Activated CD4-positive, alpha-beta T cell treated with anti-CD3 and anti-CD28 coated beads, Interleukin-2, amount 50 U/mL, for 16 hours (primary cell): Measurements from ENCODE around the gene SCP2.

Source experiments
- DNase-seq: peaks from one replicate; pipeline ENCODE4 v3.0.0-alpha.2; 2020

Gene SCP2

DNA sequence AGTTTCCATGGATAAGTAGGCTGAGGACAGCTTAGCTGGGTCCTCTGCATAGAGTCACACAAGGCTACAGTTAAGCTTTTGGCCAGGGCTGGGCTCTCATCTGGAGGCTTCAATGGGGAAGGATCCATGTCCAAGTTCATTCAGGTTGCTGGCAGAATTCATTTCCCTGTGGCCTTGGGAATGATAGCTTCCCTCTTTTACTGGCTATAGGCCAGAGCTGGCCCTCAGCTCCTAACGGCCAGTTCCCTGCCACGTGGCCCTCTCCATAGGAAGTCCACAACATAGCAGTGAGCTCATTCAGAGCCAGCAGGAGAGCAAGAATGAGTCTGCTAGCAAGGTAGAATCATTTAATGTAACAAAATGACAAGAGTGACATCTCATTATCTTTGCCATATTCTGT, 119.9 kb downstream of the SCP2 start:
- DNase-seq, result no peak

DNA sequence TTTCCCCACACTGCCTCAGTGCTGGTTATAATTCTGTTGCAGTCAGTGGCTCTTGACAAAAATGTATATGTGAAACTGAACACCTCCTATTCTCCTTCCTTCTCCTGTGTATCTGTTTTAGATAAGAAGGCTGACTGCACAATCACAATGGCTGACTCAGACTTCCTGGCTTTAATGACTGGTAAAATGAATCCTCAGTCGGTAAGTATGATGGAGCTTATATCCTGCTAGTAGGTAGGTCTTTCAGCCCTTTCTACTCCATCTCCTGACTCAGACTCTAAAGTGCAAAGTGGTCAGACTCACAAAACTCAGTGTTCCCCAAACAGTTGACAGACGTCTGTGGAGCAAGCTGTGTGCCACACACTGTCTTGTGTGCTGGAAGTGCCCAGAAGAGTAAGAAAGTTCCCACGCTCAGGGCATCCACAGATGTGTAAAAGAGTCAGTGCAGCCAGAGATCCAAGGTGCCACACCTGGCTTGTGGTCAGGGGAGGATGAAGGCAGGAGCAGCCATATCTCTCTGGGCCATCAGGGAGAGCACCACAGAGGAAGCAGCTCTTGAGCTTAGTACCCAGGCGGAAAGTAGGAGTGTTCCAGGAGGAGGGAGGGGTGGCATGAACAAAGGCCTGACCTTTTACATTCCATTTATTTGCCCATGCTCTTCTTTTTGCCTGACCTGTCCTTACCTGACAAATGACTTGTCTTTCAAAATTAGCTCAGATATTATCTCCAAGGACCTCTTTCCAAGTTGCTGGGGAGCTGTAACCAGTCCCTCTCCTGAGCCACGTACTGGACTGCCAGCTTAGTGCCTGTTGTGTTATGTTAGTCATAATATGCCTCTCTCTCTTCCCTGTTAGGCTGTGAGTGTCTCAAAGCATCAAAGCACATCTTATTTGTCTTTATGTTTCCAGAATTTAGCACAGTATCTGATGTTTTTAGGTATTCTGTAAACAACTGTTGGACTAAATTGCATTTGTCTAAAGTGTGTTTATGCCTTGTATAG, 121.0 kb downstream of the SCP2 start:
- DNase-seq, result peak; percentile 27

DNA sequence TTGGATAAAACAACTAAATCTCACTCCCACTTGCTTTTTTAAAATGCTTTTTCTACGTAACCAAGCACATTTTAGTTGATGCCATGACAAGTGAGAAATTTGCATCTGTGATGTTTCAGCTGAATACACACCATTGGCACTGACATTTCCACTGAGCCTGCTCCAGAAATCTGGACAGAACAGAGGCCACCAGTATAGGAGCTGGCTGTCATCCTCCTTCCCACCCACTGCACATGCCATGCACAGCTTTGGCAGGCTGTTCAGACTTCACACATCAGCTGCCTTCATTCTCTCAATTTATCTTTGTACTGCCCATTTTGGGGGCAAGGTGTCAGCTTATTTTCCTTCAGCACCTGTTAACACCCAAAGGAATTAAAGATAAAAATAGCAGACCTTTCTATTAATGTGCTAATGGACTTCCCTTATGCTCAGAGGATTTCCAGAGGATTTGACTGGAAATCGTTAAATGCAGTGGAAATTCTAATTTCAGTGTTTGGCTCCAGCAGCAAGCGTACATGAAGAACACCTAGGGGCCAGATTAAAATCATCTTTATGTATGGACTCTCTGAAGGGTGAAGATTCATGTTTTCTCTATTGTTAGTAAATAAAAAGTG, 122.0 kb downstream of the SCP2 start:
- no peak for DNase-seq

DNA sequence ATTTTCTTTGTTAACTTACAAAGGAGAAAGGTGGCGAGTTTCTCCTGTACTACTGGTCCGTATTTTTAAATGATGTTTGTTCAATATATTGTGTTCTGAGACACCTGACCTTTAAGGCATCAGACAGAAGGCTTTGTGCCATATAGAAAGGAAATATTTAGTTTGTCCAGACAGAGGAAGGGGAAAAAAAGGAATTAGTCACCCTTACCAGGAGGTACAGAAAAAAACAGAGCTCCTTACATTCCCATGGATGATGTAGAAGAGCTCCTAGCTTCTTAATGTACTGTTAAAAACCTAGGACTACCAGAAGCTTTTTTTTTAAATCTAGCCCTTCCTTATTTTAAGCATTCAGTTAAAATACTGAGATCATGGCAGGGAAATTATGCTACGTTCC, 122.5 kb downstream of the SCP2 start:
- no peak for DNase-seq

DNA sequence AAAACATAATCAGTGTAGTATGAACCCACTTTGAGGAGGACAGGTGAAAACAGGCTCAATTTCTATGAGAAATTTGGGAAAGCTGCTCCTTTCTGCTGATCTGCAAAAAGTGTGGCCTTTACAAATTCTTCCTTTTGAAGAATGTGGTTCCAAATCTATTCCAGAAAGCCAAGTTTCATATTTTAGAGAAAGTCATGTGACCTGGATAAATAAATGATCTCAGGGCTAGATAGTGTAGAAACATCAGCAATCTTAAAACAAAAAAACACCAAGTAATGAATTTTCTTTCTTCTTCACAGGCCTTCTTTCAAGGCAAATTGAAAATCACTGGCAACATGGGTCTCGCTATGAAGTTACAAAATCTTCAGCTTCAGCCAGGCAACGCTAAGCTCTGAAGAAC, 123.2 kb downstream of the SCP2 start:
- DNase-seq, result no peak

DNA sequence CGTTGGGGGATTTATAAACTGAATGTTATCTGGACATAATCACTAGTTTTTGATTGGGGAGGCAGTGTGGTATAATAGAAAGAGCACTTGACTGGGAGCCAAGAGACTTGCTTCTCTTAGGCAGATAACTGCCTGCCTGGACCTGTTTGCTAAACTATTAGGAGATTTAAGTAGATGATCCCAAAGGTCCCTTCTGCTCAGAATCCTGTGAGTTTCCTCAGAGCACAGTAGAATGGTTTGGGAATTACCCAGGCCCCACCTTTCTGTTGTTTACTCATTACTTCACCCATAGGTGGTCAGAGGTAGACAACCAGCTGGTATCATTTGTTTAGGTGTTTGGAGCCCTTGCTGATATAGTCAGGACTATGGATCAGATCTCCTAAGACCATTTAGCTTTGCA, 124.6 kb downstream of the SCP2 start:
- no peak for DNase-seq

DNA sequence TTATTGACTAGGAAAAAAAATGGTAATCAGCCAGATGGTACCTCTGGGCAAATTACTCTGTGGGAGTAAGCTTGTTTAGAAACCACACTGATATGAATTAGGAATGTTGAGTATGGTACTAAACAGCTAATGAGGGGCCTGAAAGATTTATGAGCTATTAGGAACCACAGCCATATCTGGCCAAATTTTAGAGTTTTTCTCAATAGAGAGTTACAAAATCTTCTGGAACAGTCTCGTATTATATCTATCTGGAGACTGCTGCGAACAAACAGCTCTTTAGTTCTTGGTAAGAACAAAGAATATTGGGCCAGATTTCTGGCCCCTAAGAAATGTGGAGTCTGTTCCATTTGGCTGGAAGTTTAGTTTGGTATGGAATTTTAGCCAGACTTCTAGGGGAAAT, 130.1 kb downstream of the SCP2 start:
- DNase-seq, result no peak

DNA sequence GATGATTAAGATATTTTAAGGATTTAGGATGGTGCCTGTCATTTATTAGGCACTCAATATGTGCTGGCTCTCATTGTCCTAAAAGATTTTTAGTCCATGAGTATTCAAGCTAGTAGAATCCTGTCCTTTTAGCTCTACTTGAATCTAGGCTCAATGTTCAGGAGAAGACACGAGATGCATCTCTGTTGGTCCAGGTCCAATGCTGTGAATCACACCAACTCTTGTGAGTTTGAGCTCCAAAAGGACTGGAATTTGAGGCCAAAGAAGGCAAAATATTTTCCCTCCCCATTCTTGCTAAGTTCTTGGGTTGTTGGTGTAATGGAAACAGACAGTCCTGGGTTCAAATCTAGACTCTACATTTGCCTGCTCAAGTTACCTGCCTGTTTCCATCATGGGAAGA, 133.5 kb downstream of the SCP2 start:
- no peak for DNase-seq

DNA sequence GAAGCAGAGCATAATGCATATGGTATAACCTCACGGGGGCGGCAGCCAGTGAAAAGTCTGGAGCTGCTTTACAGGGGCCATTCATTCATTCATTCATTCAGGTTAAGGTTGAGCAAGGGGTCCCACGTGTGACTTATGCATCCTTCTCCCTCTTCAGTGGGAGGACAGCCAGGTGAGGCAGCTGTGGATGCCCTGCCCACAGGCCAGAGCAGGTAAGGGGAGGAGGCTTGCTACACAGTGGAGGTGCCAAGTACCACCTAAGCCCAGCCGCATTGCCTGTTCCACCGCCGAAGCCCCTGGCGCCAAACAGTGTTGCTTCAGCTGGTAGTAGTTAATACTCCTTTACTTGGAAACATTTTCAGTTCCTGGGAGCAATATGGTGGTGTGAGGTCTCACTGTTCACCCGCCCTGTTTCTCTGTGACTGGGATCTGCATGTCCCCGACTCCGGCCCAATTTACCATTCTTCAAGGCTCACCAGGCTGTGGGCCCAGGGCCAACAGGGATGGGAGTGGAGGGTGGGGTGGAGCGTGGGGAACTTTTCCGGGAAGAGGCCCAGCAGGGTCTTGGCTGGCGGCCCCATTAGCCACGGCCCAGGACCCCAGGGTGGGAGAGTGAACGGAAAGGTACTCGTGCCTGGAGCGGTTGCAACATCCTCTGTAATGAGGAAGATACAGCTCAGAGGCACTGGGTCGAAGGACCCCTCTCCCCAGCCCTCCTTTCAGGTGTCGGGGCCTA, 134.2 kb downstream of the SCP2 start:
- DNase-seq, result no peak

DNA sequence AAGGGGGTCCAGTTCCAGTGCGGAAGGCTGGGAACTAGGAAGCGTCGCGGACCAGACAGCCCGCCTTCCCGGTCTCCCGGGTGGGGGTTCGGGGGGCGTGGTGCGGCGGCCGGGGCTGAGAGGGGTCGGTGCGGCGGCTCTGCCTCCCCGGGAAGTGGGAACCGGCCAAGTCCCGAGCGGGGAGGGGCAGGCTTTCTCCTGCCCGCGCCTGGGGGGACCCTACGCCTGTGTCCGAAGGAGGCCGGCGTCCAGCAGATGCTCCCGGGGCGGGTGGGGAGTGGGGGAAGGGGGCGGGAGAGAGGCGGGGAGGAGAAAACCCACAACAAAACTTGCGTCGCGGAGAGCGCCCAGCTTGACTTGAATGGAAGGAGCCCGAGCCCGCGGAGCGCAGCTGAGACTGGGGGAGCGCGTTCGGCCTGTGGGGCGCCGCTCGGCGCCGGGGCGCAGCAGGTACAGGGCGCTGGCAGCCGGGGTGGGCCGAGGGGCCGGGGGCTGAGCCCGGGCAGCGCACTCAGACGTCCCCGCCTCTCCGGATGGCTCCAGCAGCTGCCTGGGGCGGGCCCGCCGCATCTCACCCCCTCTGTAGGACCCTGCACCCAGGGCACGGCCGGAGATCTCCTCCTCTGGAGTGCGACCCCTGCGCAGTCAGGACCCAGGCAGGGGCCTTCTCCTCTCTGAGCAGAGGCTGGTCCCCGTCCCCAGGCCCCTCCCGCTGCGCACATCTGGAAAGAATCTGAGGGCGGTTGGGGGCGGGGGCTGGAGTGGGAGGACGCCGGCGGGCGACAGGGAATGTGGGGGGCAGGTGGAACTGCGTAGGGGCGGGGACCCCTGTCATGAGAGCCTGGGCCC, 135.0 kb downstream of the SCP2 start, which contains the start of gene PODN:
Gene PODN, plus strand, starts transcription at position 355 of the 849 bp plus-strand sequence. CDS start 7,643 bp downstream, outside the sequence.
- no peak for DNase-seq

DNA sequence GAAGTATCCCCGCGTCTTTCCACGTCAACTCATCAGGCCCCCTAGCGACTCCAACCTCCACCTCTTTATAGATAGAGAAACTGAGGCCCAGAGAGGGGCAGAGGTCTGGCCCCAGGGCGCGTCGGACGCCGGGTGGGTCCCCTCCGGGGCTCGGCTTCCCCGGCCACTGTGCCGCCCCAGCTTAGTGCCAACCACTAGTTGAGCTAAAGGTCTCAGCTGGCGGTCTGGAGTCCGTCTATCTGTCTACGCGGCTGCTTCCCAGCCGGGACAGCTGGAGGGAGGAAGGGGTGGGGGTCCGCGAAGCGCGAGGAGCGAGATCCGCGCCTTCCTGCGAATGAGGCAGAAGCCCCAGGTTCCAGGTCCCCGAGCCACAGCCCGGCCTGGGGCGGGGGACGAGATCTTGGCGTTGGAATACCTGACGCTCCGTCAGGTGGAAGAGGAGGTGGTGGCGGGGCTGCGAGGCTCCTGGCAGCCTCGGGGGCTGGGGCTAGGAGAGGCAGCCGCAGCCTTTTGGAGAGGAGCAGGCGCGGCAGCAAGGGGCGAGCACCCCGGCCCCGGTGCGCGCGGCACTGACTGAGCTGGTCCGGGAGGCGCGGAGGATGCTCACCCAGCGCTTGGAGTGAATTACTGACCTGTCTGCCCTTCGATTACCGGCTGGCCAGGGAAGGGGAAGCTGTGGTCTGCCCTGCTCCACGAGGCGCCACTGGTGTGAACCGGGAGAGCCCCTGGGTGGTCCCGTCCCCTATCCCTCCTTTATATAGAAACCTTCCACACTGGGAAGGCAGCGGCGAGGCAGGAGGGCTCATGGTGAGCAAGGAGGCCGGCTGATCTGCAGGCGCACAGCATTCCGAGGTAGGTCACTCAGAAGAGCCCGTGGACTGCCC, 135.9 kb downstream of the SCP2 start:
- no peak for DNase-seq

DNA sequence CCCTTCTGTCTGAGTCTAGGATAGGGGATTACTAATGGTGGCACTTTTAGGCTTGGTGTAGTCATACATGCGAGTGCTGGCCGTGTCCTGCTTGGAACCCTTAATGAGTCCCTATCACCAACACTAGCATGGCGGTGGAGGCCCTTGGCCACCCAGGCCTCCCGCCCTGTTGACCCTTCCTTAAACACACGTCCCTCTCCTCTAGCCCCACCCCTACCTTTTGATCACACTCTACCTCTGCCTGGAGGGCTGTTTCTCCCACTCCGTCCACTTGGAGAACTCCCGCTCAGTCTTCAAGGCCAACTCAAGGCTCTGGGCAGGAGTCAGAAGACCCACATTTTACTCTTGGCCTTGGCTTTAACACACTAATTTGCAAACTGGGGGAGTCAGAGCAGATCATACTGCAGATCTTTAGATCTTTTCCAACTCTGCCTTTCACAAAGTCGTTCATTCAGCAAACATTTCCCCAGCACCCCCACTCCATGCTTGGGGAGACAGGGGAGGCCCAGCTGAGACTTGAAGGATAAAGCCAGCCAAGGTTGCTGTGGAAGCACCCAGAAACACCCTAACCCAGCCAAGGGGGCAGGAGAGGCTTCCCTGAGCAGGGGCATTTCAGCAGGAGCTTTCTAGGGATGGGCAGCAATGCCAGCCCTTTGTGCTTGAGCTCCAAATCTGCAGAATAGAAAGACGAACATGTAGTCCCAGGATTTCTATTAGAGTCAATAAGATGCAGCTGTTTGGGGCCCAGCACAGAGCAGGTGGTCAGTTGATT, 136.9 kb downstream of the SCP2 start:
- DNase-seq, result no peak

DNA sequence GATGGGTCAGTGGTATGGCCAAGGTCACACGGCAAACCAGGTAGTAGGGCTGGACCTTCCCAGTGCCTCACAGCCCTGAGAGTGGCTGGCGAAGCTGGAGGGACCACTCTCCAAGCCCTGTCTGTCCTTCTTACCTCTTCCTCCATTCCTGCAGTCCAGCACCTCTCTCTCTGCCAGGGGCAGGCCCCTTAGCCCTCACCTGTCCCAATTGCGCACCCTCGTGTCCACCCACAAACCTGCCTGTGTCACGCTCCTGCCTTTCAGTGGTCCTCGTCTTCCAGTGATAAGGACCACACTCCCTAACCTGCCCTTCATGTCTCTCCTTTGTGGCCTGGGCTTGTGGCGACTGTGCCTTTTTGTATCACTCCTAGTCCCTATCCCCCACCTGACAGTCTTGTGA, 138.3 kb downstream of the SCP2 start:
- no peak for DNase-seq

DNA sequence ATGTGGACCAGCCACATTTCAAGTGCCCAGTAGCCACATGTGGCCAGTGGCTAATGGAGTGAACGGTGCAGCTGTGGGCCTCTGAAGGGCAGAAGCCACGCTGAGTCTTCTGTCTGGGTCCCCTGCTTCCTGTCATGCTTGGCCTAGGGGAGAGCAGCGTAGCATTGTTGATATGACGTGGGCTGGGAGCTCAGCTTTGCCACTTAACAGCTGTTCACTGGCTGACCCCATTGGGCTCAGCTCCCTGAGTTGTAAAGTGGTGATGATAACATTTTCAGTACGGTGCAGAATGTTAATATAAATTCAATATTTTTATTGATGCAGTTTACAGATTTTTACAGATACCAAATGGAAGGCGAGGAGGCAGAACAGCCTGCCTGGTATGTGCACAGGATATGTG, 139.4 kb downstream of the SCP2 start:
- DNase-seq, result no peak

DNA sequence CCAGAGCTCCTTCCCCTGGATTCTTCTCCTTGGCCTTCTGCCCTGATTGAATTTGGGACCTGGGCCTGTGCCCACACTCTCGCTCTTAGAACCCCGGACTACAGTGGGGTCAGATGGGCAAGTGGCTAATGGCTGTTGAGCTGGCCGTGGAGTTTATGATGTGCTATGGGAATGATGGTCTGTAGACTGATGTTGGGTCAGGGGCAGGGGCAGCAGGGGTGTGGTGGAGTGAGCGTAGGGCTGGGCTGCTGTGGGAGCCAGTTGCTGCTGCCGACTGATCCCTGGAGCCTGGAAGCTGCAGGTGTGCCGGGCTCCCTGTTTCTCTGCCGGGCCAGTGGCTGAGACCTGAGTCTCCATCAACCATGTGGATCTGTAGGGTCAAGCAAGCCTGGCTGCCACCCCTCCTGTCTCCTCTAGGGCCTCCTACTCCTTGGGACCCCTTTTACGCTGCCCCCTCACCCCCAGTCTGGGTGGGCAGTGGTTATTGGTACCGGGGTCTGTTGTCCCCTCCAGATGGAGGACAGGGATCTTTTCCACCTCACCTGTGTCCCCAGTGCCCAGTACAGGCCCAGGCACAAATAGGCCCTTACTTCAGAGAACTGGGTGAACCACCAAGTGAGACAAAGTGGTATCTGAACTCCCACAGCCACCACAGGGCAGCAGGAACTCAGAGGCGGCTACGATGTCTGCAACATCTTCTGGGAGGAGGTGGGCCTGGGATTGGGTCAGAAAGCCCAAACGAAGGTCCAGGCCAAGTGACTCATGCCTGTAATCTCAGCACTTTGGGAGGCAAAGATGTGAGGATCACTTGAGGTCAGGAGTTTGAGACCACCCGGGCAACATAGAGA, 140.0 kb downstream of the SCP2 start:
- no peak for DNase-seq

DNA sequence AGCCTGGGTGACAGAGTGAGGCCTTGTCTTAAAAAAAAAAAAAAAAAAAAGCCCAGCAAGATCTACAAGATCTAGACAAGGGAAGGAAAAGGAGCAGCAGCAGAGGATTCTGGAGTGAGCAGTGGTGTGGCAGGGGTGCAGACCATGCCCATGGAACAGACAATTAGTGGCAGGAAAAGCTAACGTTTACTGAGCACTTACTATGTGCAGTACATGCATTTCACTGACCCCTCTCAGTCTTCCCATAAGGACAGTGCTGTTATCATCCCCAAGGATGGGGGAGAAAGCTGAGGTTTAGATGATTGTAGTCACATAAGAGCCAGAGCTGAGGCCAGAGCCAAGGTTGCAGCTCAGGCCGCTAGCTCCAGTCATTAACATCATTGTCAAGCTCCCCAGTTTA, 140.8 kb downstream of the SCP2 start:
- DNase-seq, result no peak

DNA sequence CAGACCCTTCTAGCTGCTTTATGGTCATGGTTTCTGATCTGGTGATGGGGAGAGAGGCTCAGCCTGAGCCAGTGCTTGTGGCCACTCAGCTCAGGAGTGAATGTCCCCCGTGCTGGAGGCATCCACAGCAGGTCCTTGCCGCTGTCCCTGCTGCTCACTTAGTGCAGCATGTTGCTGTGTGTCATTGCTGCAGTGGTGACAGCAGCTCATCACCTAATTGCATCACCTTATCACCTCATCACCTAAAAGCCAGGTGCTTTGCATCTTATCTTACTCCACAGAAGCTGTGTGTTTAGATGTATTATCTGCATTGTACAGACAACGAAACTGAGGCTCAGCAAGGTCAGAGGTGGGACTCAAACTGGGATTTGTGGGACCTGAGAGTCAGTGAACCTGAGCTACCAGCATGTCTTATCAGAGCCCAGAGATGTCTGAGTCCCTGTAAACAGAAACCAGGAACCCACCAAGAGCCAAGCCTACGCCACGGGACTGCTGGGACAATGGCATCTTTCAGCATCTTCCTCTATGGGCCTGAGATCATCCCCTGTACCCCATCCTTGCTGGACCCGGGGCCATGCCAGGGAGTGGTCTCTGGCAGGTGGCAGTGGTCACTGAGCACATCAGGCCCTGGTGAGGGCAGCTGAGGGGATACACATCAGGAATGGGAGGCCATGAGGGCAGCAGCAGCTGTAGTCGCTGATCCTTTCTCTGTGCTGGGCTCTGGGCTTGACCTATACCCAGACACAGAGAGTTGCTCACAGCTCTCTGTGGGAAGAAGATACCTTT, 141.4 kb downstream of the SCP2 start:
- no peak for DNase-seq

DNA sequence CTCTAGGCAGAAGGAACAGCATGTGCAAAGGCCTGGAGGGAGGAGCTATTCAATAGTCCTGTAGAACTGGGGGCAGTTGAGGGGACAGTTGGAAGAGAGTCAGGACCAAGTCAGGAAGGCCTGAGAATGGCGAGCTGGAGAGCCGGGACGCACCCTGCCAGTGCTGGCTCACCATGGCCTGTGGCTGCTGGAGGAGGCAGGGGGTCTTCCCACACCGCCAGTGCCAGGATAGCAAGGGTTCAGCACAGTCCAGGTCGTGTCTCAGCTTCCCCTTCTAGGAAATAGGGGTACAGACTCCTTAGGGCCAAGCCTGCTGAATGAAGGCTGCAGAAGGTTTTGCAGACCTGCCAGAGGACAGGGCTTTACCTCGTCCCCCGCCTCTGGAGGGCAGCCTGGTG, 142.2 kb downstream of the SCP2 start:
- DNase-seq, result no peak
